GM23338 (cell line): ENCODE measurements around the gene ANTKMT. TPM values are rescaled to one million over a fixed set of nuclear protein-coding genes. Genes with fewer than 3 reads are reported as not detected.

Experiments used
- ATAC-seq: fragments of 200-7000 bp; cut with Tn5 transposase; 3 replicates; pipeline ENCODE4 v1.9.1; 2020
- DNase-seq: peaks from one replicate; pipeline ENCODE4 v3.0.0-alpha.2; 2015; ENCODE audit warnings: low spot score
- H2AFZ ChIP-seq: fragments of 200-600 bp; sonication (generic); 2 replicates; pipeline ENCODE4 v1.8.0; 2016; ENCODE audit warnings: antibody characterized with exemption, mild to moderate bottlenecking, moderate library complexity
- H3F3A ChIP-seq: fragments of 200-600 bp; sonication (generic); replicated peaks from 2 replicates; pipeline ENCODE4 v1.8.0; 2017; ENCODE audit warnings: antibody characterized with exemption, mixed run types, low read depth
- H3K27ac ChIP-seq: fragments of 200-600 bp; sonication (generic); 2 replicates; pipeline ENCODE4 v1.6.1; 2016; ENCODE audit warnings: low read depth
- H3K27me3 ChIP-seq: fragments of 200-600 bp; sonication (generic); 2 replicates; pipeline ENCODE4 v1.8.0; 2016; ENCODE audit warnings: mild to moderate bottlenecking, mixed run types, moderate library complexity; ENCODE audit not compliant: insufficient read depth
- H3K36me3 ChIP-seq: fragments of 200-600 bp; sonication (generic); 2 replicates; pipeline ENCODE4 v1.8.0; 2016; ENCODE audit warnings: mild to moderate bottlenecking; ENCODE audit not compliant: insufficient read depth
- H3K4me1 ChIP-seq: fragments of 200-600 bp; sonication (generic); 2 replicates; pipeline ENCODE4 v1.8.0; 2016; ENCODE audit warnings: mild to moderate bottlenecking, moderate library complexity; ENCODE audit not compliant: insufficient read depth
- H3K4me2 ChIP-seq: fragments of 200-600 bp; sonication (generic); 2 replicates; pipeline ENCODE4 v1.7.1; 2017; ENCODE audit warnings: mixed run types
- H3K4me3 ChIP-seq: fragments of 200-600 bp; sonication (generic); 2 replicates; pipeline ENCODE4 v1.6.1; 2016; ENCODE audit warnings: mixed run types
- H3K79me2 ChIP-seq: fragments of 200-600 bp; sonication (generic); replicated peaks from 2 replicates; pipeline ENCODE4 v1.8.0; 2017; ENCODE audit warnings: mild to moderate bottlenecking; ENCODE audit not compliant: insufficient read depth
- H3K9me2 ChIP-seq: fragments of 200-600 bp; sonication (generic); 2 replicates; pipeline ENCODE4 v1.8.0; 2017; ENCODE audit not compliant: insufficient read depth
- H4K20me1 ChIP-seq: fragments of 200-600 bp; sonication (generic); replicated peaks from 2 replicates; pipeline ENCODE4 v1.8.0; 2017; ENCODE audit warnings: mild to moderate bottlenecking; ENCODE audit not compliant: insufficient read depth
- H3K27ac Mint-ChIP-seq: 2 replicates; pipeline ENCODE4 v1.8.0; 2020; ENCODE audit warnings: inconsistent platforms, mild to moderate bottlenecking, moderate library complexity, mixed read lengths
- H3K27me3 Mint-ChIP-seq: 3 replicates; pipeline ENCODE4 v1.8.0; 2022; ENCODE audit warnings: low read depth, mild to moderate bottlenecking, moderate library complexity, mixed read lengths, inconsistent platforms; ENCODE audit not compliant: insufficient read depth, poor library complexity
- H3K36me3 Mint-ChIP-seq: 3 replicates; pipeline ENCODE4 v1.8.0; 2021; ENCODE audit warnings: low read depth, mild to moderate bottlenecking, inconsistent platforms, moderate library complexity, mixed read lengths
- H3K4me1 Mint-ChIP-seq: 3 replicates; pipeline ENCODE4 v1.8.0; 2020; ENCODE audit warnings: mild to moderate bottlenecking, inconsistent platforms, mixed read lengths
- H3K4me3 Mint-ChIP-seq: 3 replicates; pipeline ENCODE4 v1.8.0; 2021; ENCODE audit warnings: moderate library complexity, mild to moderate bottlenecking, inconsistent platforms, mixed read lengths
- H3K9me3 Mint-ChIP-seq: 3 replicates; pipeline ENCODE4 v1.8.0; 2020; ENCODE audit warnings: moderate library complexity, mild to moderate bottlenecking, inconsistent platforms, mixed read lengths
- CTCF ChIP-seq, 2 experiments: fragments of 200-600 bp in 1 of 2; sonication (generic) in 1 of 2; conservative IDR thresholded peaks; 2 replicates each; pipeline versions ENCODE4 v1.5.1 to v1.6.1; 2016 to 2017; ENCODE audit warnings: antibody characterized with exemption in 2 of 2, low read depth in 2 of 2, mild to moderate bottlenecking in 2 of 2, moderate library complexity in 1 of 2
- REST ChIP-seq: IDR thresholded peaks from one replicate; pipeline ENCODE4 v1.6.1; 2018; ENCODE audit warnings: antibody characterized with exemption; ENCODE audit not compliant: unreplicated experiment
- STAT1 ChIP-seq: IDR thresholded peaks from one replicate; pipeline ENCODE4 v1.6.1; 2016; ENCODE audit warnings: antibody characterized with exemption; ENCODE audit not compliant: unreplicated experiment
- ZNF114 ChIP-seq: fragments of 250-450 bp; sonication (Bioruptor Pico); IDR thresholded peaks from 2 replicates; pipeline ENCODE4 v1.5.0; 2020; ENCODE audit warnings: mild to moderate bottlenecking, moderate library complexity
- polyA plus RNA-seq: library from polyadenylated mRNA; unstranded; fragments of >200 nt; fragmentation: Nextera tagmentation; extraction: Ambion mirVana; gene quantifications from 2 replicates; pipeline ENCODE4 v1.2.1, GENCODE V29; 2016
- total RNA-seq: library from RNA; depleted of rRNA; stranded (reverse); fragments of >200 nt; shearing (Covaris generic); gene quantifications from 2 replicates; pipeline ENCODE4 v1.2.3, GENCODE V29; 2014

Gene ANTKMT
- total and polyA plus RNA-seq, 2 experiments from 2014 or later = 23.8 to 37.2 TPM

GRCh38 chr16:719815-720446 lies 1.0 kb upstream of the ANTKMT start (continued):
- TF ChIP-seq REST = no peak
- TF ChIP-seq STAT1 = no peak
- TF ChIP-seq ZNF114 (CRISPR knock-in tag) = no peak

- Mint-ChIP-seq H3K27me3 (peaks cover 25% of the 10 kb centered on the region), H3K36me3 (no peaks in the 10 kb centered on the region), H3K4me1 (peaks cover 13% of the 10 kb centered on the region; the same call in 2 of the 3 replicates), H3K4me3 (peak overlapping the region; percentile 83), H3K9me3 (no peaks in the 10 kb centered on the region), H3K27ac (peak overlapping the region; percentile 72)
- peaks cover 12% of the 10 kb centered on the region; the same call in 1 of the 2 replicates for H3K4me1 ChIP-seq
- peak overlapping the region; percentile 97 for H3K4me2 ChIP-seq
- DNase-seq (peak; percentile 73), ATAC-seq (peak; percentile 34)
- H4K20me1 ChIP-seq = no peaks in the 10 kb centered on the region
- H3F3A ChIP-seq = 0 out of 2 replicates have a peak, but pooled peaks cover under 1% of the 10 kb centered on the region
- peaks cover 29% of the 10 kb centered on the region for H3K27me3 ChIP-seq
- TF ChIP-seq CTCF (conservative IDR thresholded peaks at IDR 0.05; ENCODE audit: low read depth in 2 of 2) (peak in 1 of 2 experiments; percentile 35; a peak in 2 of 4 replicates), STAT1 (no peak)
- H3K79me2 ChIP-seq = no peaks in the 10 kb centered on the region
- H2AFZ ChIP-seq = 0 out of 2 replicates have a peak overlapping the region, but pooled peaks have one; percentile 32
- peak overlapping the region; percentile 82 for H3K4me3 ChIP-seq
- 0 out of 2 replicates have a peak overlapping the region, but pooled peaks have one; percentile 74 for H3K27ac ChIP-seq
- no peaks in the 10 kb centered on the region for H3K9me2 ChIP-seq
- no peaks in the 10 kb centered on the region for H3K36me3 ChIP-seq
Measured at GRCh38 chr16:720447-720989, 428 bp upstream of the ANTKMT start.
